Natural killer cell (primary cell): Measurements from ENCODE around the gene ZC3H12C. TPM values are rescaled to one million over a fixed set of nuclear protein-coding genes. Genes with fewer than 3 reads are reported as not detected.

Source experiments
- ATAC-seq, 3 donors: fragments of 150-1000 bp in 2 of 3; fragments of 200-7000 bp in 1 of 3; cut with Tn5 transposase; 1 replicate in 1 of 3; 2 replicates in 2 of 3; pipeline ENCODE4 v1.10.0; 2021; ENCODE audit warnings: mild to moderate bottlenecking in 2 of 3, moderate library complexity in 2 of 3
- DNase-seq, 2 donors: peaks; one replicate each; pipeline versions ENCODE4 v3.0.0 to v3.0.0-alpha.2; 2013 to 2021; ENCODE audit warnings: mixed read lengths in 1 of 2
- H3K27ac ChIP-seq: one replicate; pipeline ENCODE4 v1.5.1; 2013; ENCODE audit warnings: mild to moderate bottlenecking, low read length
- H3K27me3 ChIP-seq: one replicate; pipeline ENCODE4 v1.6.1; 2013; ENCODE audit warnings: low read length; ENCODE audit not compliant: control insufficient read depth, insufficient read depth
- H3K36me3 ChIP-seq: one replicate; pipeline ENCODE4 v1.6.1; 2013; ENCODE audit warnings: low read length; ENCODE audit not compliant: control insufficient read depth, insufficient read depth
- H3K4me1 ChIP-seq: one replicate; pipeline ENCODE4 v1.6.1; 2013; ENCODE audit warnings: low read length; ENCODE audit not compliant: control insufficient read depth, insufficient read depth
- H3K4me3 ChIP-seq: one replicate; pipeline ENCODE4 v1.5.1; 2013; ENCODE audit warnings: low read length
- H3K9me3 ChIP-seq: one replicate; pipeline ENCODE4 v1.6.1; 2013; ENCODE audit warnings: low read length; ENCODE audit not compliant: control insufficient read depth, insufficient read depth
- H3K27ac Mint-ChIP-seq, 2 donors: one replicate each; pipeline ENCODE4 v1.8.0; 2022; ENCODE audit warnings: mild to moderate bottlenecking in 2 of 2, mixed read lengths in 2 of 2, moderate library complexity in 1 of 2
- H3K27me3 Mint-ChIP-seq, 2 donors: one replicate each; pipeline ENCODE4 v1.8.0; 2022; ENCODE audit warnings: low read depth in 2 of 2, mixed read lengths in 2 of 2
- H3K36me3 Mint-ChIP-seq: one replicate; pipeline ENCODE4 v1.8.0; 2022; ENCODE audit warnings: mixed read lengths
- H3K4me1 Mint-ChIP-seq, 2 donors: one replicate each; pipeline ENCODE4 v1.8.0; 2022; ENCODE audit warnings: mixed read lengths in 2 of 2
- H3K4me3 Mint-ChIP-seq: one replicate; pipeline ENCODE4 v1.8.0; 2022; ENCODE audit warnings: mild to moderate bottlenecking, moderate library complexity, mixed read lengths
- H3K9me3 Mint-ChIP-seq, 2 donors: one replicate each; pipeline ENCODE4 v1.8.0; 2022; ENCODE audit warnings: mixed read lengths in 2 of 2
- CTCF ChIP-seq: fragments of 200-600 bp; IDR thresholded peaks from one replicate; pipeline ENCODE4 v1.8.0; 2022; ENCODE audit warnings: antibody characterized with exemption
- WGBS: methylation state at CpG from one replicate; pipeline ENCODE4 v1.1.7; 2013; ENCODE audit warnings: missing lambda C conversion rate; ENCODE audit not compliant: insufficient coverage; 5-methylcytosine and 5-hydroxymethylcytosine counted together
- intact Hi-C: fragments of 100-400 bp; cut with micrococcal nuclease; formaldehyde crosslinking; loops from one replicate; pipeline ENCODE4 v1.14.2; 2022
- total RNA-seq, 4 donors: library from RNA; stranded (reverse); fragments of 120-200 nt in 1 of 4; gene quantifications; one replicate each; pipeline versions ENCODE4 v1.2.3 to v1.2.4, GENCODE V29; 2013 to 2022

ZC3H12C gene
- total RNA-seq, 3 donors from 2014 or later (not counting 1 experiment from before 2014, with no cell fraction given): 0.16 to 0.45 TPM; not detected in 1

GRCh38 chr11:110089617-110090282 lies 3.4 kb upstream of the ZC3H12C start:
- Histone ChIP-seq H3K9me3 (no peaks in the 10 kb centered on the region), H3K4me1 (peaks cover 7% of the 10 kb centered on the region), H3K4me3 (no peak overlapping the region), H3K27ac (no peak overlapping the region), H3K27me3 (peaks cover 7% of the 10 kb centered on the region), H3K36me3 (no peaks in the 10 kb centered on the region)
- Mint-ChIP-seq H3K27me3 (peaks cover 19 to 29% of the 10 kb centered on the region in 2 donors), H3K4me1 (peaks cover 4 to 7% of the 10 kb centered on the region in 2 donors), H3K27ac (no peak overlapping the region), H3K4me3 (no peak overlapping the region), H3K9me3 (no peaks in the 10 kb centered on the region), H3K36me3 (no peaks in the 10 kb centered on the region)
- 75% methylated on average over 5 of the region's 5 CpGs for WGBS
- ATAC-seq (no peak), DNase-seq (no peak)
- intact Hi-C loops: no loop called here
- TF ChIP-seq CTCF: no peak

GRCh38 chr11:110090466-110091026 lies 2.6 kb upstream of the ZC3H12C start:
- peaks cover 7% of the 10 kb centered on the region for H3K27me3 ChIP-seq
- H3K4me3 ChIP-seq: no peak overlapping the region
- Mint-ChIP-seq H3K4me3 (no peak overlapping the region), H3K27ac (no peak overlapping the region), H3K9me3 (no peaks in the 10 kb centered on the region), H3K36me3 (no peaks in the 10 kb centered on the region), H3K4me1 (peaks cover 4 to 7% of the 10 kb centered on the region in 2 donors), H3K27me3 (peaks cover 21 to 34% of the 10 kb centered on the region in 2 donors)
- no peak for ATAC-seq
- peaks cover 7% of the 10 kb centered on the region for H3K4me1 ChIP-seq
- intact Hi-C loops: no loop called here
- no peaks in the 10 kb centered on the region for H3K36me3 ChIP-seq
- no peak for TF ChIP-seq CTCF
- WGBS: 75% methylated on average over 5 of the region's 6 CpGs
- no peaks in the 10 kb centered on the region for H3K9me3 ChIP-seq
- DNase-seq: no peak
- no peak overlapping the region for H3K27ac ChIP-seq

- no peak overlapping the region for H3K27ac Mint-ChIP-seq
- H3K9me3 Mint-ChIP-seq: no peaks in the 10 kb centered on the region
- H3K9me3 ChIP-seq: no peaks in the 10 kb centered on the region
- peak overlapping the region; percentile 15 for H3K4me3 ChIP-seq
- no peak for DNase-seq
- no peak overlapping the region for H3K27ac ChIP-seq
- H3K4me3 Mint-ChIP-seq: peak overlapping the region; percentile 36
- peaks cover 7% of the 10 kb centered on the region for H3K27me3 ChIP-seq
- H3K27me3 Mint-ChIP-seq: peaks cover 26 to 45% of the 10 kb centered on the region in 2 donors
- no peak for ATAC-seq
- peaks cover 7% of the 10 kb centered on the region for H3K4me1 ChIP-seq
- no peak for TF ChIP-seq CTCF
- WGBS: 44% methylated on average over 11 of the region's 11 CpGs
- no peaks in the 10 kb centered on the region for H3K36me3 Mint-ChIP-seq
- intact Hi-C loops: no loop called here
- H3K36me3 ChIP-seq: no peaks in the 10 kb centered on the region
- peaks cover 4 to 7% of the 10 kb centered on the region in 2 donors for H3K4me1 Mint-ChIP-seq
Measured at GRCh38 chr11:110092111-110092514, 1.1 kb upstream of the ZC3H12C start.
